ENCODE results near the gene UNC79.

UNC79 gene

GRCh38 chr14:93549595-93549994, 118.9 kb downstream of the UNC79 start:
- DNase-seq: no peak

GRCh38 chr14:93564918-93565317, 134.2 kb downstream of the UNC79 start:
- no peak for DNase-seq

DNA sequence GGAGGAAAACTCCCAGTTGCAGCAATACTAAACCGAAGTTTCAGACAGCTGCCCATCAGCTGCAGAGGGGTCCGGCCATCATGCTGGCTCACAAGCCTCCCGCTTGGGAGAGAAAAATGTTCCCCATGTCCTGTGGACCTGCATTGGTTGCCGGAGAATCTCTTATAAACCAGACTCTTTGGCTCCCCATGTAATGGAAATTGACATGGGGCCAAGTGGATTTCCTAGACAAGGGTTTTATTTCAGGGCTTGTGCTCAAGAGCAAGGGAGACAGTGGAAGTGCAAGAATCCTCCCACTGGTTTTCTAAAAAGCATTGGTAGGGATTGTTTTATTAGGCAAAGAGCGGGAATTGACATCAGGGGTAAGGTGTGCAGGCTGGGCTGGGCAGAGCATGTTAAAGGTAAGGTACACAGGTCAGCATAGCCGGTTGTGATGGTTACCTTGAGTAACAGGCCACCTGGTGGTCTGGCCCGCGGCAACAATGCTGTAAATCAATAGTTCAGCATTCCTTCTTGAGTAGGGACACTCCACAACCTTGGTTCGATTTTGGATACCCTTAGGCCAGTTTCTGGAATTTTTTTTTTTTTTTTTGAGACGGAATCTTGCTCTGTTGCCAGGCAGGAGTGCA, 135.4 kb downstream of the UNC79 start:
- DNase-seq: no peak

DNA sequence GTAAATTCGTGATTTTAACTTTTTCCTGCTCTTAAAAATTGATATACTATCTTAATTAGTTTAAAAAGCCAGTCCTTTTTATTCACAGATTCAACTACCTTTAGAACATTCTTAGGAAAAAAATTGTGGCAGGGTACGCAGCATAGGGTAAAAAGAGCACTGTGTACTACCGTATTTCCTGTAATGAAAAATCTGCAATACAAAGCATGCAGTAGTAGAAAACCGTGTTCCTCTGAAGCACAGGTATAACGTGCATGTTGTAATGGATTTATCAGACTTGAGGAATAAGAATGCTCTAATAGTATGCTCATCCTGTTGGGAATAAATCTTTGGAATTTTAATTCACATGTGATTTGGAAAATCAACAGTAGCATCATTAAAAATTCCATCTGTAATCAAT, 140.5 kb downstream of the UNC79 start:
- no peak for DNase-seq

GRCh38 chr14:93579178-93579577, 148.4 kb downstream of the UNC79 start:
- DNase-seq: no peak

GRCh38 chr14:93582516-93582915, 151.8 kb downstream of the UNC79 start:
- DNase-seq: no peak

GRCh38 chr14:93587330-93587729, 156.6 kb downstream of the UNC79 start:
- DNase-seq: no peak

DNA sequence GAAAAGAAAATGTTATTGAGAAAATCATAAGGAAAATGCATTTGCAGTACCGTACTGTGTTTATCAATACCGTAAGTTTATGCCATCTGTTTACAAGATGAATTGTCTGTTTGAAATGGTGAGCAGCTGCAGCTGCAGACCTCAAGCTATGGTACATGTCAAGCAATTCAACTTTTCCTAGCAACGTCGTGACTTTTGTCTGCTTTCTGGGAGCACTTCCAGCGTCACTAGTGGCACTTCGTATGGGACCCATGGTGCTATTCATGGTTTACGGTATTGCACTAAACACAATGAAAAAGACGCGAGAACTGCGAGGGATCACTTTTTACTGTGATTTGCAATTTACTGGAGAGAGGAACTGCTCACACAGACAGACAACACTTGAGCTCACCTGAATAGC, 160.8 kb downstream of the UNC79 start:
- DNase-seq: no peak

GRCh38 chr14:93592786-93593185, 162.0 kb downstream of the UNC79 start:
- DNase-seq: no peak

GRCh38 chr14:93606091-93606490, 175.4 kb downstream of the UNC79 start:
- DNase-seq: no peak

GRCh38 chr14:93619176-93619793, 188.5 kb downstream of the UNC79 start:
- DNase-seq: peak; percentile 48

DNA sequence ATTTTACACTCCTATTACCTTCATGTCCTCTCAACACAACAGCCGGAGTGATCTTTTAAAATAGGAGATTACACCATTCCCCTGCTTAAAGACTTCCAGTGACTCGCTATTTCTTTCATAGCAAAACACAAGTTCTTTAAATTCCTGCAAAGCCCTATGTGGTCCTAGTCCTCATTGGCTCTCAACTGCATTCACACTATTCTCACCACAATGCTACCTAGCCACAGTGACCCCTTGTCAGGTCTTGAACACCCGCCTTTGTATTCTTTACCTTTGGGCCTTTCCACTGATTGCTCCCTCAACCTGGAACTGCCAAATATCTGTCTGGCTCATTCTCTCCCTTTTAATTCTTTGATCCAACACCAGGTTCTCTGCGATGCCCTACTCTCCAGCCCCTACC, 197.3 kb downstream of the UNC79 start:
- DNase-seq: no peak

- no peak for DNase-seq
Observed at GRCh38 chr14:93629643-93630042, 198.9 kb downstream of the UNC79 start.

- DNase-seq: no peak
Observed at GRCh38 chr14:93638790-93639189, 208.1 kb downstream of the UNC79 start.

DNA sequence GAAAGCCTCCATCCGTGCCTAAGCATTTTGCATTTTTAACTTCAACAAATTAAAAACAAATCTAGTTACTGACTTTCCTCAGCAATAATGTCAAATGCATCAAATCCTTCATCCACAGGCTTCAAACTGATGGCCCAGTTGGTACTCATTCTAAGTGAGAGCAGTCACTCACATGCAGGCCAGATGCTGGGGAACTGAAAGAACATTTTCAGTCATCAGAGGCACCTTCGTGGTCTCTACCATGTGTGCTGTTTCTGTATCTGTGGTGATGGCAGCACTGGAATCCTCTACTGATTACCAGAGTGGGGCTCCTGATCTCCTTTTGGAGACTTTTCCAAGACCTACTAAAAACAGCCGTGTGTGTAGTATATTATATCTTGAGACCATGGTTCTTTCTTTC, 212.4 kb downstream of the UNC79 start:
- no peak for DNase-seq

GRCh38 chr14:93643676-93644075, 212.9 kb downstream of the UNC79 start:
- DNase-seq: no peak

DNA sequence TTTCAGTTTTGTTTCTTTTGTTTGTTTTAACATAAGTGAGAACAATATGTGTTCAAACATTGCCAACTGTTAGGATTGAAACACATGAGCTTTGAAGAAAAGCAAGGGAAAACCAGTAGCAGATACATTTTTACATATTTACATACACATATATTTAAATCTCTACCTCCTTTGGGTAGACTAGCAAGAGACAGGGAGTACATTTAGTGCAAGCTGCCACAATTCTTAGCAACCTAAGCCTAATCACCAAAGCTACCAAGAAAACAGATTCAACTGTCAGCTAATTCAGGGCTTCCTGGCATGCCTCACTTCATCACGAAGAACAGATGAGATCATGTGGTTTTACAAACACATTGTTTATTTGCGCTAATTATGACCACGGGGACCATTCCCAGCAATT, 214.5 kb downstream of the UNC79 start:
- DNase-seq: no peak

DNA sequence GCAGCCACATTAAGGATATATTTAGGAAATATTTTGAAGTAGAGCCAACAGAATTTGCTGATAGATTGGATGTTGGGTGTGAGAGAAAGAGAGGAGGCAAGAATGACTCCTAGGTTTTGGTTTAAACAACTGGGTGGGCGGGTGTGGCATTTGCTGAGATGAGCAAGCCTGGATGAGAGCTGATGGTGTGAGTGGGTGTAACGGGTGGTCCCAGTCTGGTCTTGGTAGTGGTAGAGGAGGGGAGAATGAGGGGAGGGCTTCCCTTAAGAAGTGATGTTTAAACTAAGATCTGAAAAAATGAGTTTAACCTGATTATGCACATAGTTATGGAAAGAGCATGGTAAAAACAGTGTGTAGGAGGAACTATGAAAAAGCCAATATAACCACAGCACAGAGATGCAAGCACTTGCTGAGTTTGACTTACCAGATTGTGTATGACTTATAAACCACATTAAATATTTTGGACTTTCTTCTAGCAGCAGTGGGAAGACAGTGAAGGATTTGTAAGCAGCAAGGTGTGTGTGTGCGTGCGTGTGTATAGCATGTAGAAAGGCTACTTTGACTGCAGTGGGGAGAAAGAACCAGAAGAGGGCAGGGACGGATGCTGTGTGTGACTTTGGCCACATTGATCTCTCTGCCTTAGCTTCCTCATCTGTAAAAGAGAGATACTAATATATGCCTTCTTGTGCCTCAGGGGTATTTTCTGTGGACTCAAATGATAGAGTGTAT, 217.9 kb downstream of the UNC79 start:
- peak; percentile 2 for DNase-seq

- DNase-seq: no peak
Observed at GRCh38 chr14:93654599-93654998, 223.9 kb downstream of the UNC79 start.

DNA sequence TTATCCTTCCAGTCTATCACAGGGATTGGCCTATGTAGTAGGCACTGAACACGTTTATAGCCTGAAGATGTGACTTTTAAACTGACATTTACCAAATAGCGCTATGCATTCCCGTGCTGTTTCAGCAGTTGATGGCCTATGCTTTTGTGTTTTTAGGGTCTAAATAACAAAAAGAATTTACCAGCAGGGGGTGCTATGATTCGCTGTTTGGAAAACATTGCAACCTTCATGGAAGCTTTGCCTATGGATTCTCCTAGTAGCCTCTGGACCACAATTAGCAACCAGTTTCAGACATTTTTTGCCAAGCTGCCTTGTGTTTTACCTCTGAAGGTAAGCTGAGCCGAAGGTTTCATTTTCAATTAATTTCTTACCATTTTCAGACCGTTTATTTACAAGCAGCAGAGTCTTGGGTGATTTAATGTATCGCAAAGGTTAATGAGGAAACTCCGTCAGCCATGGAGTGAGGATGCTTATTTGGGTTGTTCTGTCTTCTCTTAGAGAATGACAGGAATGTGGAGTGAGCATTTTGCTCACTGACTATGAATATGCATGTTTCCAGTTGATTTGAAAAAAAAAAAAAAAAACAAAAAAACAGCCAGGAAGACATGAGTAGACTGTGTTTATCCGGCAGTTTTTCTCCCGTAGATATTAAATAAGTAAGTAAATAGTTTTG, 224.5 kb downstream of the UNC79 start:
- peak; percentile 49 for DNase-seq

DNA sequence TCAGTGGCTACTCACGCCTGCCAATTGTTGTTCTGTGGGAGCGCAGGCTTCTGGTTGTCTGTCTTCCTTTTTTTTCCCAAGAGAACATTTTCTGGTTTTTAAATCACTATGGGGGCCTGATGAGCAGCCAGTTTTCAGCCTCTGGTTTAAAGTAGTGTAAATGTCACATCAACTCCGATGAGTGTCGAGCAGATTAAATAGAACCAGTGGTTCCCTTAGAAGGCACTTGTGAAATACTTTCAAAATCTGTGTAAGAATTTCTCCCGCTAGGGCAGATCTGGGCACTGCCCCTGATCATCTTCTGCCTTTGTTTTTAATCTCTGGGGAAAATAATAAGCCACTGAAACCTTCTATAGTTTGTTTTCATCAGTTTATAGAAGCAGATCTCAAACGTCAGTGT, 227.1 kb downstream of the UNC79 start:
- DNase-seq: no peak

GRCh38 chr14:93663317-93663716, 232.6 kb downstream of the UNC79 start:
- DNase-seq: no peak

DNA sequence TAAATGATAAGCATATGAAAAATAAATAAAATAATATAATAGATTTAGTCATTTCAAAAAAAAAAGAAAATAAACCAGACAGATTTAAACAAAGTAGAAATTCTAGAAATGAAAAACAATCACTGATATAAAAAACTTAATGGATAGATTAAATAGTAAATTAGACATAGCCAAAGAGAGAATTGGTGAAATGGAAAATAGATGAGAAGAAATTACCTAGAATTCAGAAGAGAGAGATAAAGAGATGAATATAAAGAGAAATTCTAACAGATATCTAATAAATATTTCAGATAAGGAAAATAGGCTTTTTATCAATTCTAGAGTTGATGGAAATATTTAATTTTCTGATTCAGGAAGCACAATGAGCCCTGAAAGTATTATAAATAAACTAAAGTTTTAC, 234.4 kb downstream of the UNC79 start:
- DNase-seq: no peak

GRCh38 chr14:93669632-93670031, 238.9 kb downstream of the UNC79 start:
- no peak for DNase-seq

Data from EL (cell line).